ENCODE data around the gene STXBP3.

Gene STXBP3

DNA sequence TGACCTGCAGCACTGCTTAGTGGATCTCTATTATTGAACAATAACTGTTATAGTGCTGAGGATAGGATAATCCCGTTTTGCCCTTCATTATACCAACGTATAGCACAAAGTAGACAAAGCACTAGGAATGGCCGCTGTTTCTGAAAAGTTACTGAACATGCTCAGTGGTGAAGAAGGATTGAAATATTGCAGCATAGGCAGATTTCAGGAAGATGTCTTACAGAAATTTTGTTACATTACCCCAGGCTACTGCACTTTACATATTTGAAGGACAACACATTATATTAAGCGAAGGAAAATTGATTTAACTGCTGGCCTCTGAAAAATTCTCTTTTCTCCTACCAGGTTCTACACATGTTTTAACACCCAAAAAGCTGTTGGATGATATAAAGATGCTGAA is 62.0 kb downstream of the STXBP3 start:
- no peak for DNase-seq

DNA sequence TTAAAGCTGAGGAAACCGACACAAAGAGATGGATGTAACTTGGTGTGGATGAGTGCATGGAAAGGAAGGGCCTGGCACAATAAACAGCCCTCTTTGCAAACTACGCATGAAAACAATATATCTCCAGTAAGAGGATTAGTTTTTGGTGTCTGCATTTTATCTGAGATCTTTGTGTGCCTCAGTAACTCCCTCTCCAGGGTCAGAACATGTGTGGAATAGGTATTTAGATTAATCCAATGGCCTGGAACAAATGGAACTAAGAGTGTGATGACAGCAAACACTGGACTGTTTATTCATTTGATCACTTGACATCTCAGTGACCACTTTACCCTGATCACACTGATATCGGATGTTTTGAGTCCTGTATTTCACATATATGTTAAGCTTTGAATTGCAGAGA is 65.1 kb downstream of the STXBP3 start:
- no peak for DNase-seq

DNA sequence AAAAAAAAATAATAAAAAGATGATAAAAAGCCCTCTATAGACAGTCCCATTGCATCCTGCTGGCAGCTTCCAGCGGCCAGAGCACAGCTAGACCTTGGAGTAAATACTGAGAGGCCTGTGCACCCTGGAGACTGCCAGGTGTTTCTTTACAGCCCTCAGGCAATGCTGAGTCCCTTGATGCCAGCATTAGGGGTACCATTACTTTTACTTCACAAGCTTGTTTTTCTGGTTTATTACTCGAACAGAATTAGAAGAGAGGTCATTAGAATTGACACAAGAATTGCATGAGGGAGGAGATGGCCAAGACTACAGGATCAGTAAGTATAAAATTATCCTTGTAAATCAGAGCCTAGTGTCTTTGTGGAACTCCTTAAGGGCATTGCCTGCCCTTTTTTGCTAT is 66.9 kb downstream of the STXBP3 start:
- no peak for DNase-seq

DNA sequence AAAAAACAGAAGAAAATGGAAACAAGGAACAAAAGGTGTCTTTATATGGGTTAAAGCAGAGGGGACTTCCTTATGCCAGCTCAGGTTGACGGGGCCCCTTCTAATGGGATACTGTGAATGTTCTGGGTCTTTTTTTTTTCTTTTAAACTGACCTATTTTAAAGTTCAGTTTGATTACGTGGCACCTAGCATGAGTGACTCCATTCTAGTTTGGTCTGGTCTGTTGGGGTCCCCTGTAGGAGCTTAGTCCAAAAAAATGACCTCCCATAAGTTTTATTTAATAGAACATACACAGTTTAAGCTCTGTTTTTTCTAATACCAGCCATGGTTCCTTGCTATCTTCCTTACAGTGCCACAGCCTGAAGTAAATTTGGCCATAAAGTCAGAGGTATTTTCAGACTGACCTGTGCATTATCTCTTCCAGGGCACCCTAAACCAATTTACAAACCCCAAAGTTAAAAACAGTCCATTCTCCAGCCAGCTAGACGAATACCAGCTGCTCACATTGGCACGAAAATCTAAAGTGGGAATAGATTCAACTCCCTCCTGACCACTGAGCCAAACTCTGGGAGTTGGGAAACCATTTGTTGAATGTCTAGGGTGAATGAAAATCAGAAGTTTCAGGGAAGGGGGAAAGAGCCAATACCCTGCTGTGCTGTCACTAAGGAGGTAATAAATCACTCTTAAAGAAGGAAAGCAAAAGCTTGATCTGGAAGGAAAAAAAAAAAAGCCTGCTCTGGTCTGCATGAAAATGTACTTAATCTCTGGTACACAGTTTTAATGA is 68.1 kb downstream of the STXBP3 start:
- DNase-seq, result no peak

DNA sequence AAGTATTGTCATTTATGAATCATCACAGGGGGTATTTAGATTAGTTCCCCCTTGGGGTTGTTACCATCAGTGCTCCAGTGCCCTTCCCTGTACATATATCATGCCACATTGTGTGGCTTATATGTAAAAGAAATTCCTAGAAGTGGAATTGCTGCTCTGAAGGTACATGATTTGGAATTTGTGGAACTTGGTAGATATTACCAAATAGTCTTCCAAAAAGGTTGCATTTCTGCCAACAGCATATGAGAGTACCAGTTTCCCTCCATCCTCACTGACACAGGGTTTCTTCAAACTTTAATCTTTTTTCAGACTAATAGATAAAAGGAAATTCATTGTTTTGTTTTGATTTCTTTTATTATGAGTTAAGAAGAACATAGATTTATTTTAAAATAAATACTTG is 69.1 kb downstream of the STXBP3 start:
- DNase-seq, result no peak

DNA sequence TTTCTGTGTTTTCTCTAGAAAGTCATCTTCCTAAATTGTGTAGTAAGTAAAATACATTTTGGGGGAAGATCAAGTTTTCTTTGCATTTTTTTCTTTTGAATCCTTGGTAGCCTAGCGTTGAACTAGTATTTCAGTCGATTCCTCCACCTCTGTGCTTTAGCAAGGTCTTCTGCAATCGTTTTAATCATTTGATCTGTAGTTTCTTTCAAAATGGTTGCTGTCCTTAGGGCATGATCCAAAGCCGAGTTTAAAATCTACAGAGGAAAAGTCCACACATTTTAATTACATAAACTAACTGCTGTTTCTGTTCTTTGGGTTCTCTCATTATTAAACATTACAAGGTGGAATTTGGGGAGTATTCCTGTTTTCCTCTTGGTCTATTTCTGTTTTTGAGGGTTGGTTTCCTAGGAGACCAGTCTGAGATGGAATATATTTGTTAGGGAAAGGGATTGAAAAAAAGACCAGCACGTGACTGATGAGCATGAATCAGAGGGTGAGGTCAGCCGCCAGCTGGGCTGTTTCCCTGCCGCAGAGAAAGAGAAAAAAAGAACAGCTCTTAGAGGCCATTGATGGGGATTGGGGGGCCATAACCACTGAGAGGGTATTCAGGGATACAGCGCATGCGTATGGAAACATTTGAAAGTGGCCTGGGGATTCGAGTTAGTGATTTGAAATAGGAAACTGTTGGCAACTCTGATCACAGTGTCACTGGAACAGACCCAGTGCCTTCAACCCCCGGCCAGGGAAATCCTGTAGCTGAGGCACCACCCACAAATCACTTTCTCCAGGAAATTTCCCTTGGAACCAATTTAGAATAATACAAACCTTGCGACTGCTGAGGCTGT is 69.8 kb downstream of the STXBP3 start:
- no peak for DNase-seq

DNA sequence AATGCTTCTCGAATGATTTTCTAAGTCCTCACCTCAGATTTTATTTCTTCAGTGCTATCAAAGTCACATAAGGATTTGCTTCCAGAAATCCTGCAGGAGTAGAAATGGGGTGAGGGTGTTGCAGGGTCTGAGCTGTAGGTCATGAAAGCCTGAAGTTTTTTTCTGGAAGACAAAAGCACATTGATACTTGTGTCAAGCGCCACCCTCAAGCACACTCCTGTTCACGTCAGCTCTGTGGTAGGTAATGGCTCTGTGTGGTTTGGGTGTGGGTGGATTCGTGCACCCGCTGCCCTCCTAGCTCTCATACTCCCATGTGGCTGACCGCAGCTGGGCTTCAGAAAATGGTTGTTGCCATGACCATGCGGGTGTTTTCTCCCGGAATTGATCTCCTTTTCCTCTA is 70.5 kb downstream of the STXBP3 start:
- DNase-seq, result no peak

DNA sequence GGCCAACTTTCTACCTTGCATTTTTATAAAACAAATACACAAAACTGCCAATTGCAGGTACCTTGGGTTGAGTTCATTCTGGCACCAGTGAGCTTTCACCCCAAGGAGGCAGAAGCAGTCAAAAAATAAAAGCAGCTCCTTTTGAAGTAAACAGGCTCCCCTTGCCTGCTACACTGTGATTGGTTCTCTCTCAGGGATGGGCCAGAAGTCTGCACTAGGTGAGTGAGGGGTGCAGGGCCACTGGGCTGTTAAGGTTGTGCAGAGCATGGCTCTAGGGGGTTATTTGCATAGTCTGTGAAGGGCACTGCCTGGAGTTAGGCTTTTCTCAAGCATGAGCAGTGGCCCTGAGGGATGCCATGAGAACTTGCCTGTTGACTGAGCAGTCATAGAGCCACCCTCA is 71.3 kb downstream of the STXBP3 start:
- DNase-seq, result no peak

DNA sequence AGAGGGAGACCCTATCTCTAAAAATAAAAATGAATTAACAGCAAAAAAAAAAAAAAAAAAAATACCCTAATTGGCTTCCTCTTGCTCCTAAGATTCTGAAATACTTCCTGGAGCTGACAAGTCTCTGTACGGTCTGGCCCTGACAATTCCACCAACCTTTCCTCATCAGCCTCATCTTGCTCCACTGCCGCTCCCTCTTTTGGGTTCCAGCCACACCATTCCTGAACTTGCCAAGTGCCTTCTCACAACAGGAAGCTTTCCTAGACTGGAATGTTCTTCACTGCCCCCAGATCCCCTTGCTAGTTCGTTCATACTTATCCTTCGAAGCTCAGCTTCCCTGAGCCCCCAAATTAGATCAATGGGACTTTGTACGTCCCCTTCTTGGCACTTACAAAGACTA is 73.4 kb downstream of the STXBP3 start:
- no peak for DNase-seq

DNA sequence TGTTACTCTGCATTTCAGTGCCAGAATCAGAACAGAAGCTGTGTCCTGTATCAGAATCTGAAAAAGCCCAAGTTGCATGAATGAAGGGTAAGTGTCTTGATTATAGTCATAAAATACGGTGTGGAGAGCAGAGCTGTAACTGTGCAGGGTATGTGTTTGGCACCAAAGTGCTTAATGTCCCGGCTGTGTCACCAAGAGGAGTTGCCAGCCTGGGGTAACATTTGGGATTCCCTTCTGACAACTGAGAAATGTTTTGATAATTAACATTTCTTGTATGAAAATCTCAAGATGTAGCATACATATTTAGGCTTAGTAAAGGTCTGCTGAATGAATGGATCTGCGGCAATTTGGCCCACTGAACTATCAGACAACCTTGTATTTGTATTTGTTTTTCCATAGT is 77.2 kb downstream of the STXBP3 start:
- DNase-seq, result no peak

DNA sequence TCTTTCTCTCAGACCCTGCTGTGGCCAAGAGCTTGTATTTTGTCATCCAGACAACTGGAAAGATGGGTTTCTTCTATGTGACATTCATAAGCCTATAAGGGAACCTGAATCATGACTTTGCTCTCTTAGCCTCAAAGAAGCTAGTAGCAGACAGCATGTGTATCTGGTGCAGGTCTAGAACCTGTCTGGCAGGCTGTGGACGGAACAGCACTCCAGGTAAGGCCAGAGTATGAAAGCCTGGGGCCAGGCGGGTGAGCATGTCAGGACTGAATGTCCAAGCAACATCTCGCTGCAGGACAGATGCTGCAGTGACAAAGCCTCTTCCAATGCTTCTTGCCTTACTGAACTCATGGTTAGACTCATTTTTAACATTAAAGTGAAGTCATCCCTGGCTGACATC is 77.6 kb downstream of the STXBP3 start:
- DNase-seq, result no peak

DNA sequence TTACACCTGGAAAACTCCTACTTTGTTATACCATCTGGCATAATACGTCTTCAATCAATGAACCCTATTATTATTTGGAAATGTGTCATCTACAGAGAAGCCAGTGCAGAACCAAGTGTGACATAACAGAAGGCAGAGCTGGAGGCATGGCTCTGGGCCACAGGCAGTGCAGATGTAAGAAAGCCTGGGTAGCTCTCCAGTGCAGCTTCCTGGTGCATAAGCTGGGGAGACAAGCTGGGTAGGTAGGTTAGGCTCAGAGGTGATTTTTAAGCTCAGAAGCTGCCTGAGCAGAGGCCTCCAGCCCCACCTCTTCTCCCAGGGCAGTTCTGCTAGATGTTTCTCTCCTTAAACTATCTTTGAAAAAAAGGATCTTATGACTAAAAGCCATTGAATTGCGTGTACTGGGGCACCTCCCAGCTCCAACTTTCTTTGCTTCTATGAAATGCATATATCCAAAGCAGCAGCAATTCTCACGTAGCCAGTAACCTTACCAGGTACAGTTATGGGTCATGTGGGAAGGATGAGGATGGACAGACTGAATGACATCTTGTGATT is 79.7 kb downstream of the STXBP3 start:
- no peak for DNase-seq

DNA sequence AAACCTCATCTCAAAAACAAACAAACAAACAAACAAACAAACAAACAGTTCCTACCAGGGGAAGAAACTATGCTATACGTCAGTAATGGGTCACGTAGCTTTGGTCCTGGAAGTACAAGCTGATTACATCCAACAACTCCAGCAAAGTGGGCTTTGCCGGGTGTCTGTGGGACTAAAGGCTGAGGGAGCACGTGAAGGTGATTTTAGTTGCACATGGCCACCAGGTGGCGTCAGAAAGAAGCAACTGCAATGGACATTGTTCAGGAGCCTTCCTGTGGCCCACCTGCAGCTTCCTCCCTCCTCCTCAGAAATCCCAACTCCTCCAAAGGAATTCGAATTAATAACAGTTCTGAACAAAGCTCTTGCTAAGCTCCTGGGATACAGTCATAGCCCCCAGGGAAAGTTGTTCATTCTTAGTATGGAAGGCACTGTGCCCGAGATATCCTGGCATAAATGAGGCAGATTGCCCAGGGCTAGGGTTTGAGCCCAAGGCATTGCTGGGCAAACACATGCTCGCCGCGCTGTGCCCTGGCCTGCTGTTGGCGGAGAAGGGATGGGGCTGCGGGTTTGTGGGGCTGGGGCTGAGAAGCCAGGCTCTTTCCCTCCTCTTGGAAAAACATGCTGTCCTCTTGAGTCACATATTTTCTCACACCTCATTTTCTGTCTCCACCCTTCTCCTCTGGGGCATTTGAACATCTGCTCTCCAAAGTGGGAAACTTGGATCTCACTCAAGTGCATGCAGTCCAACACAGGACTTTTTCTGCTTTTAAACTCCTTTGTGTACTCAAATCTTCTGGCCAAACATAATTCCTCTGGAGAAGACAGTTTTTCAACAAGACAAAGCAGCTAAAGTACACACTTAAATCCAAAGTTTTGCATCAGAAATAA is 81.8 kb downstream of the STXBP3 start:
- peak; percentile 84 for DNase-seq

DNA sequence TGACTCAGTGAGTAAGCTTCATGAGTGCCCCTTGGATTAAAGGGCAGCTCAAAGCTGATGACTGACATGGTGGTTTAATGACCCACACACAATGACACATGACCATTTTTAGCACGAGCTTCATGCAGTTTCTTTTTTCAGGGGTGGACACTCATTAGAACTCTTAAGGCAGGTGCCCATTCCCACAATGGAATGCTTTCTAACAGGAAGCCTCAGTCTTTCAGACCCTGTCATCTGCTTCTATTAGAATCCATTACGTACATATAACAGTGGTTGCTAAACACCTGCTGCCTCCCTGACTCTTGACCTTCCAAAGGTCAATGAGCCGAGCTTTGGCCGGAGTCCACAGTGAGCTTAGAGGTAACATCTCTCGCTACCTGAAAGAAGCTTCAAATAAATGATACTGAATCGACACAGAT is 83.0 kb downstream of the STXBP3 start:
- no peak for DNase-seq

DNA sequence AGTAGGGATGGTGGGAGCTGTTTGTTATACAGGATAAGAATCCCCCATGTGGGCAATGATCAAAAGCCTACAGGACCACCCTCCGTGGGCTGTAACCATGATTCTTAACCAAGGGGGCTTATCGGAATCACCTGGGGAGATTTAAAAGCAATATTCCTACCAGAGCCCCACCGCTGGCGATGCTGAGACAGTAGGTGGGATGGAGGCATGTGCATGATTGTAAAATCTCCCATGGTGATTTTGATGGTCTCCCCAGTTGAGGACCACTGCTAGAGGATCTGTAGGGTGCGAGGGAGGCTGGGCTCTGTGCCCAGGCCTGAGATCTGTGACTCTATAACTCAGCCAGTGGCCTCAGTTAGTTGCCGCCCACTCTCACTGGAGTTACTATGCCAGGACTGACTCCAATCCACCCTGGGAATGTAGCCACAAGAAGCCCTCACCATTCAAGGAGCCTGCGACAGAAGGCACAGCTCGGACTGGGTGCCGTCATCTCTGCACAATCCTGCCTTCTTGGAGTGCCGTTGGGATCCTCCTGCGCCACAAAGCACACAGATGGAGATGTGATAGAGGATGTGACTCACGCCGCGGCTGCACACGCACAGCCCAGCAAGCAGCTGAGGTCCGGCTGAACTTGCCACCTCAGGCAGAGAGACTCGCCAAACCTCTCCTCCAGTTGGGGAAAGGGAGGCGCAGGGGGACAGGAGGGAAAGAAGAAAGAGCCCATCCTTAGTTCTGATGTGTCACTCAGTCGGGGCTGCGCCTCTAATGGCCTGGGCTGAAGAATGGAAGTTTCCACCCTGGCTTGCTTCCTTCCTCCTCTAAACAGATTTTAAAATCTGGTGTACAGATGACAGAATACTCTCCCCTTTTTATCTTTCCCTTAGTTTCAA is 83.9 kb downstream of the STXBP3 start:
- DNase-seq, result no peak

DNA sequence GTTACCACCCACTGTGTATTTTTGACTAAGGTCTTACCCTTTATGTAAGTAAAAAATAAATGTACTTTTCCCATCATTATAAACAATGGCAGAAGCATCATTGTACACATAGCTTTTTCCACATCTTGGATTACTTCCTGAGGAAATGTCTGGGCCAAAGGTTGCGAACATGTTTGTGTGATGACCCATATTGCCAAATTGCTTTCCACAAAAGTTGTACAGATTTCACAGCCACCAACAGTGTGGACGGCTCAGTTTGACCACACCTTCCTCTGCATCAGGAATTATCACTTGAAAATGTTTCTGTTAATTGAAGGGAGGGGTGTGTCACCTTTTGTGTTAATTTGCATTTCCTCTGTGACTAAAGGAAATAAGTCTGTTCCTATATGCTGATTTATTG is 84.8 kb downstream of the STXBP3 start:
- DNase-seq, result no peak

DNA sequence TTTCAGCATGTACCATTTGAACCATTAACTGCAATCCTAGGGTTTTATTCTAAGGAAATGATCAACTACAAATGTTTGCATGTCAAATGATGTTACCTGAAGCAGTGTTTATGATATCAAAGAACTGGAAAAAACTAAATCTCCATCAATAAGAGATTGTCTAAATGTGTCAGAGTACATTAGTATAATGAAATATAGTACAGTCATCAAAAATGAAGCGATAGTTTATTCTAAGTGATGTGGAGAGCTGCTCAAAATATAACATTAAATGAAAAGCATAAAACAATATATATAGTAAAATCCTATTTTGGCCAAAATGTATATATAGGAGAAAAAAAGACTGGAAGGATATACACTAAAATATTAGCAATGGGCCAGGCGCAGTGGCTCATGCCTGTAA is 86.5 kb downstream of the STXBP3 start:
- DNase-seq, result no peak

DNA sequence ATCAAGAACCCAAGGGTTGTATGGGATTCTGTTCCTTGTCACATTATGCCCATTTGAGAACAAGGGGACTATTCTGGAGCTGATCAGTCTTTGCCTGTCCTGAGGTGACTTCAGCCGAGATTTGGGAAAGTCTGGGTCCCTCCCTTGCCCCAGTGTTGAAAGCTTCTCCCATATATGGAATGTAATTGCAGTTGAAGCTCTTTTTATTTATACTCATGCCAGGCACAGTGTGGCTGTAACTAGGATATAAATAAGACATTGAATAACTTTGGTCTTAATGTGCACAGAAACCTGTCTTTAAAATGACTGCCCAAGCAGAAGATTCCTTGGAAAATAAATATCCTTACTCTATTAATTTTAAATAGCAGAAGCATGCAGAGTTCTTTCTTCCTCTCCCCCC is 95.2 kb downstream of the STXBP3 start:
- no peak for DNase-seq

DNA sequence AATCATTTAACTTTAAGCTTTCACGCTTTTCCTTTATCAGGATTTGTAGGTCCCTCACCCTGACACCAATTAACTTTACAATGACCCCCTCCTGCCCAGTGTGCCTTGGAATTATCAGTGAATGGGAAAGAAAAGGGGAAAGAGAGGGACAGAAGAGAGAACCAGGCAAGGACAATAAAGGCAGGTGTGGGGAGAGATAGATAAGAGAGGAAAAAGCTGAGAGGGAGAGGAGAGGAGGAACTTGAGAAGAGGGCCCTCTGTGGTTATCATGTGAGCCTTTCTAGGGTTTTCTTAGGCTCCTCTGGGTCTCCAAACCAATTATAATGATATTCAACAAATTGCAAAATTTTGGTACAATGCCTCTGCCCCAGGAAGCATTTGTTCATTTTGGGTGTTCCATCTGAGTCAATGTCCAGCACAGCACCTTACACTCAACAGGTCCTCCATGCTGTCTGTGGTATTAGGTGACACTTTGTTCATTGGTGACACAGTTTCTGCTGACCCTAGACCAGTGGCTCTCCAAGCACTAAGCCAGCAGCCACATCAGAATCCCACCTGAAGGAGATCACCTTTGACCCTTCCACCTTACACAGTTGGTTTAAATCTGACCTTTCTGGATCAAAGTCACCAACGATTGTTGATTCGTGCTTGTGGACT is 96.2 kb downstream of the STXBP3 start:
- no peak for DNase-seq

DNA sequence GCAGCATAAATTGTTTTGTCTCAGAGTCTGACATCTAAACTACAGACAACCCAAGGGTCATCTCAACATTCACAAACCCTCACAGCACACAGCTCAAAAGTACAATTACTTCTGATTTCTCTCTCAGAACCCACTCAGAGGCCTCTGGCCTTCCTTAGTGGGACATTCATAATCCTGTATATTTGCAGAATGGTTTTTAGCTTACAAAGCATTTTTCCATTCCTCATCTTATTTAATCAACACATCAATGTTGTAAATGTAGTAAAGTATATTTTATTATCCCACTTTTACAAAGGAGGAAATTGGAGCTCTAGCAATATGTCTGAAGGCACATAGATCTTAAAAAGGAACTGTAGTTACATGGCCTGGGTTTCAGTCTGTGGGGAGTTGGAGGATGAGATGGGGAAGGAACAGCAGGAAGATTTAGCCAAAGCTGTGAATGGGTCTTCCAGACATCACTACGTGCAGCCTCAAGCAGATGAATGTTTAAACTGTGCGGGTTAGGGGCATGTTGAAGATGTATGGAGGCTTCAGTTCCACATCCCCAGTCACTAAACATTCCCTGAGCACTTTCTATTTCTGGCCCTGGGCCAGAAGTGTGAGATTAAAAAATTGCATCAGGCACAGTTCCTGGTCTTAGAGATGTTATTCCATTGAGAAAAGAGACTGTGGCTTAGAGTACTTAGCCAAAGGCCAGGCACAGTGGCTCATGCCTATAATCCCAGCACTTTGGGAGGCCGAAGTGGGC is 97.1 kb downstream of the STXBP3 start:
- no peak for DNase-seq

DNA sequence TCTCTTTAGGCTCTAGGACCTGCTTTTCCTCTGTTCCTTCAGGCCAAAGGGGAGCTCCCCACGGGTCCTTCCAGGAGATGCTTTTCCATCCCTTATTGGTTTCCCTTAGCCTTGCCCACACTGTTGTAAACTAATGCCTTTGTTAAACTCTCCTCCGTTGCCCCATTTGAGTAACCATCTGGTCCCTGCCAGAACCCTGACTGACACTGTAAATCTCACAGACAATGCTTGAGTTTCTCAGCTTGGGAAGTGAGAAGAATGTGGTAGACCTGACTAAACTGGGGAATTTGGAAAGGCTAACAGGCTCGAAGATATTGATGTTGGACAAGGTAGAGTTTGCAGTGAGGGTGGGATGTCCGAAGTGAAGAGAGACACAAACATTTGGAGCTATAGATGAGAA is 99.0 kb downstream of the STXBP3 start:
- no peak for DNase-seq
